Keratinocyte (primary cell): ENCODE measurements around the gene MYO15B.

ENCODE experiments used
- EZH2 ChIP-seq: IDR thresholded peaks from one replicate; pipeline ENCODE4 v1.6.1; 2012; ENCODE audit warnings: inconsistent platforms, mild to moderate bottlenecking, low read length, moderate library complexity
- TF ChIP-seq, protein P1 (sequence below), 3 experiments: IDR thresholded peaks in 1 of 3; conservative IDR thresholded peaks in 1 of 3; optimal IDR thresholded peaks in 1 of 3; 2 replicates in 2 of 3; 3 replicates in 1 of 3; pipeline versions ENCODE3 to v1.5.1; 2011; ENCODE audit warnings: low read length in 3 of 3, mild to moderate bottlenecking in 3 of 3, moderate library complexity in 2 of 3, control low read depth in 1 of 3, inconsistent platforms in 1 of 3; ENCODE audit not compliant: insufficient read depth in 2 of 3; ENCODE audit errors: extremely low read depth in 1 of 3

DNA sequence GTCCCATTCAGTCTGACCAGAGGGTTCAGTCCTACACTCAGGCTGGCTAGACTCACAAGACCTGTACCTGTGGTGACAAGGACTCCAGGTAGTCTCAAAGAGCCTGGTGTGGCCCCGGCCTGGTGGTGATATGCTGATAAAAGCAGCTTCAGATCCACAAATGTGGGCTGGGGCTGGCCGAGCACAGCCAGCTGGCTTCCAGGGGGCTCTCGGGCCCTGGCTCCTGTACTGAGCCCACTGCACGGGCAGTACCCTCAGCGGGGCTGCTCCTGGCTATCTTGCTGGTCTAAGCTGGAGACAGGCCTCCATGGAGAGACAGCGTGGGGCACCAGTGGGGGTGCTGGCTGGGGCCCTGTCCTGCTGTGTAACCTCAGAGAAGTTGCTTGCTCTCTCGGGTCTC lies 50.0 kb downstream of the MYO15B start:
- TF ChIP-seq, protein P1, sequence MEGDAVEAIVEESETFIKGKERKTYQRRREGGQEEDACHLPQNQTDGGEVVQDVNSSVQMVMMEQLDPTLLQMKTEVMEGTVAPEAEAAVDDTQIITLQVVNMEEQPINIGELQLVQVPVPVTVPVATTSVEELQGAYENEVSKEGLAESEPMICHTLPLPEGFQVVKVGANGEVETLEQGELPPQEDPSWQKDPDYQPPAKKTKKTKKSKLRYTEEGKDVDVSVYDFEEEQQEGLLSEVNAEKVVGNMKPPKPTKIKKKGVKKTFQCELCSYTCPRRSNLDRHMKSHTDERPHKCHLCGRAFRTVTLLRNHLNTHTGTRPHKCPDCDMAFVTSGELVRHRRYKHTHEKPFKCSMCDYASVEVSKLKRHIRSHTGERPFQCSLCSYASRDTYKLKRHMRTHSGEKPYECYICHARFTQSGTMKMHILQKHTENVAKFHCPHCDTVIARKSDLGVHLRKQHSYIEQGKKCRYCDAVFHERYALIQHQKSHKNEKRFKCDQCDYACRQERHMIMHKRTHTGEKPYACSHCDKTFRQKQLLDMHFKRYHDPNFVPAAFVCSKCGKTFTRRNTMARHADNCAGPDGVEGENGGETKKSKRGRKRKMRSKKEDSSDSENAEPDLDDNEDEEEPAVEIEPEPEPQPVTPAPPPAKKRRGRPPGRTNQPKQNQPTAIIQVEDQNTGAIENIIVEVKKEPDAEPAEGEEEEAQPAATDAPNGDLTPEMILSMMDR (optimal IDR thresholded peaks at IDR 0.05 in 1 of 3, IDR thresholded peaks at IDR 0.05 in 1 of 3, conservative IDR thresholded peaks at IDR 0.05 in 1 of 3; ENCODE audit: extremely low read depth in 1 of 3, insufficient read depth in 2 of 3, low read length in 3 of 3), result no peak
- no peak for TF ChIP-seq EZH2
